Epithelial cell of proximal tubule (primary cell): ENCODE results near the gene PPP1R15A. TPM values are rescaled to one million over a fixed set of nuclear protein-coding genes. Genes with fewer than 3 reads are reported as not detected.
A peak's percentile ranks its signal among the peaks of the same experiment; 100 is the strongest.

ENCODE experiments used
- DNase-seq: peaks from one replicate; pipeline ENCODE4 v3.0.0-alpha.2; 2011; ENCODE audit warnings: low read depth
- H3K4me3 ChIP-seq: 2 replicates; pipeline ENCODE4 v1.5.1; 2011; ENCODE audit warnings: low read depth, mild to moderate bottlenecking, low read length
- total RNA-seq: library from RNA; depleted of rRNA; stranded (reverse); fragments of >200 nt; gene quantifications from 2 replicates; pipeline ENCODE4 v1.2.3, GENCODE V29; 2015
- TF ChIP-seq, protein P1 (sequence below): conservative IDR thresholded peaks from 2 replicates; pipeline ENCODE4 v1.5.1; 2012; ENCODE audit warnings: low read depth, mild to moderate bottlenecking, low read length

The PPP1R15A gene
- total RNA-seq, 1 donor from 2014 or later: 32.2 TPM

DNA sequence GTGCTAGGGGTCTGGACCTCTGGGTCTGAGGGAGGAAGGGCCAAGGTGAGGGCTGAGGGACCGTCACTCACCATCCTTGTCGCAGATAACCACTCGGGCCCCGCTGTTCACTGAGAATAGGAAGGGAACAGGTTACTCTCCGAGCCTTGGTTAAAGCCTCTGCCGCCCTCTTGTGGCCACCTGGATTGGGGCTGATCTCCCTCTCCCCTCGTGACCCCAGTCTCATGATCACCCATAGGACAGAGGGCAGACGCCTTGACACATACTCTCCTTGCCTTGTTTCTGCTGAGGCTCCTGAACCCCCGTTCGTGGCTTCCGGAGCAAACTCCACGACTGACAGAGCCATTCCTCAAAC lies 36.5 kb upstream of the PPP1R15A start:
- TF ChIP-seq, protein P1, sequence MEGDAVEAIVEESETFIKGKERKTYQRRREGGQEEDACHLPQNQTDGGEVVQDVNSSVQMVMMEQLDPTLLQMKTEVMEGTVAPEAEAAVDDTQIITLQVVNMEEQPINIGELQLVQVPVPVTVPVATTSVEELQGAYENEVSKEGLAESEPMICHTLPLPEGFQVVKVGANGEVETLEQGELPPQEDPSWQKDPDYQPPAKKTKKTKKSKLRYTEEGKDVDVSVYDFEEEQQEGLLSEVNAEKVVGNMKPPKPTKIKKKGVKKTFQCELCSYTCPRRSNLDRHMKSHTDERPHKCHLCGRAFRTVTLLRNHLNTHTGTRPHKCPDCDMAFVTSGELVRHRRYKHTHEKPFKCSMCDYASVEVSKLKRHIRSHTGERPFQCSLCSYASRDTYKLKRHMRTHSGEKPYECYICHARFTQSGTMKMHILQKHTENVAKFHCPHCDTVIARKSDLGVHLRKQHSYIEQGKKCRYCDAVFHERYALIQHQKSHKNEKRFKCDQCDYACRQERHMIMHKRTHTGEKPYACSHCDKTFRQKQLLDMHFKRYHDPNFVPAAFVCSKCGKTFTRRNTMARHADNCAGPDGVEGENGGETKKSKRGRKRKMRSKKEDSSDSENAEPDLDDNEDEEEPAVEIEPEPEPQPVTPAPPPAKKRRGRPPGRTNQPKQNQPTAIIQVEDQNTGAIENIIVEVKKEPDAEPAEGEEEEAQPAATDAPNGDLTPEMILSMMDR: peak; percentile 91
- peak overlapping the region; percentile 54 for H3K4me3 ChIP-seq
- peak; percentile 35 for DNase-seq

DNA sequence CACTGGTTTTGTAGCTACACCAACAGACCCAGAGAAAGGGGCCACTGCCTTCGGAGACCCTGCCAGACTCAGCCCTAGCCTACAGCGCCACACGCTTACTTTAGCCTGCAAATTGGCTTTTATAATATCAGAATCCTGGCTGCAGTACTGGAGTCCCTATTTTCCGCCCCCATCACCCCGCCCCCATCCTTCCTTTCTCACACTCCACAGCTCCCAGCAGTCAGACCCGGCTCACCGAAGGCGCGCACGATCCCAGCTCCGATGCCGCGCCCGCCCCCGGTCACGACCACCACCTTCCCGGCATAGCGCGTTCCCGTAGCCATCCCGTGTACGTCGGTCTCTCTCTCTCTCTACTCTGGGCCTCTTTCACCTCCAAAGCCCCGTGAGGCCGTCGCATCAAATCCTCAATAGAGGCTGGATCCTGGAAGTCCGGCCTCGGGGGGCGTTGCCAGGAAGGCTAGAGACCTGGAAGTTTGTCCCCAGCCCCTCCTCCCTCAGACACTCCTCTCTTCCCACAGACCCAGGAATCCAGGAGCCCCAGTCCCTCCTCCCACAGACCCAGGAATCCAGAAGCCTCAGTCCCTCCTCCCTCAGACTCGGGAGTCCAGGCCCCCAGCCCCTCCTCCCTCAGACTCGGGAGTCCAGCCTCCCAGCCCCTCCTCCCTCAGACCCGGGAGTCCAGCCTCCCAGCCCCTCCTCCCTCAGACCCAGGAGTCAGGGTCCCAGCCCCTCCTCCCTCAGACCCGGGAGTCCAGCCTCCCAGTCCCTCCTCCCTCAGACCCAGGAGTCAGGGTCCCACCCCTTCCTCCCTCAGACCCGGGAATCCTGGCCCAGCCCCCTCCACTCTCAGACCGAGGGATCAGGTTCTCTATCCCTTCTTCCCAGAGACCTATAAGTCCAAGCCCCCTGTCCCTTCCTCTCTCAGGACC lies 35.9 kb upstream of the PPP1R15A start, which contains the start of gene HSD17B14:
Gene HSD17B14, minus strand, starts transcription at position 403 of the 929 bp plus-strand sequence. Its CDS starts 80 bp downstream, at position 323.
- TF ChIP-seq, protein P1: no peak
- no peak for DNase-seq
- peak within 1 kb of the TSS; percentile 54 for H3K4me3 ChIP-seq

DNA sequence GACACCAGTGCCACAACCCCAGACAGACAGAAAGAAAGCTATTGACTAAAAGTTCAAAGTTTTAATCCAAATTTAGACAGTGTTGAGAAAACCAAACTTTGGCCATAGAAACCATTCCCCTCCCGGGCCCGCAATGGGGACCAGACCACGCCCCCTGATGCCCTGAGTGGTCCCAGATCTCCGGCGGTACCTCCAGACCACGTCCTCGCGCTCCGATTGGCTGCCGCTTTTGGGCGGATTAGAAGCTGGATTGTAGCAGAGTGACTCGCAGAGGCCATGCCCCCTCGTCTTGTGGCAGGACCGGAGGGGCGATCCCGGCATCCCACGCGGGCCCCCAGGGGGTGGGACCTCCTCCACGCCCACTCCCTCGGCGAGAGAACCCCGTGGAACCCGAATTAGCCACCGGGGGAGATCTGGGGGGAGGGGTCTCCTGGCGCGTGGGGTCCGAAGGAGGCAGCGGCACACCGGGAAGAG lies 35.1 kb upstream of the PPP1R15A start:
- TF ChIP-seq, protein P1: no peak
- DNase-seq: no peak
- H3K4me3 ChIP-seq: no peak overlapping the region

DNA sequence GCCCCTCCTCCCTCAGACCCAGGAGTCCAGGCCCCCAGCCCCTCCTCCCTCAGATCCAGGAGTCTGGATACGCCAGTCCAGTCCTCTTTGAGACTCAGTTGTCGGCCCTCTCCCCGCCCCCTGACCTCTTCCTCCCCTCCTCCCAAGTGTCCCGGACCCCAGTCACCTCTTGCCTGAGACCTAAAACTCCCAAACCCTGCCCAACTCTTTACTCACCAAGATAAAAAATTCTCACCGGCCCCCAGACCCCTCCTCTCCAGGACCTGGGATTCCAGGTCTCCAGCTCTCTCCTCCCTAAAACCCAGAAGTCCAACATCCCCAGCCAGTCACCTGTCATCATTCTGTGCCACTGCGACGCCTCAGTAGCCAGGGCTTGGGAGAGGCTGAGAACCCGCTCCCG lies 34.5 kb upstream of the PPP1R15A start:
- H3K4me3 ChIP-seq: no peak overlapping the region
- TF ChIP-seq, protein P1: no peak
- no peak for DNase-seq

DNA sequence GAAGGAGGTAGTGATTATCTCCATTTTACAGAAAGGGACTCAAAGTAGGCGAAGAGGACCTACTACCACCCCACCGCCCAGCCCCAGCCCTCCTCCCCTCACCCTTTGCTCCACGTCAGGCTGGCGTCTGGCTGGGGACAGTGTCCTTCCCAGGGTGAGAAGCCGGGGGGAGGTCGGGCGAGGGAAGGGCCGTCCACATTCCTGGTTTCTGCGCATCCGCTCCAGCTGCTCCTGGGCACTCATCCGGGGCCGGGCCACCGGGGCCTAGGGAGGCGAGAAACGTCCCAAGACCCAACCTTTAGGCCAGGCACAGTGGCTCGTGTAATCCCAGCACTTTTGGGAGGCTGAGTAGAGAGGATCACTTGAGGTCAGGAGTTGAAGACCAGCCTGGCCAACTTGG lies 31.2 kb upstream of the PPP1R15A start:
- no peak overlapping the region for H3K4me3 ChIP-seq
- no peak for DNase-seq
- TF ChIP-seq, protein P1: no peak

DNA sequence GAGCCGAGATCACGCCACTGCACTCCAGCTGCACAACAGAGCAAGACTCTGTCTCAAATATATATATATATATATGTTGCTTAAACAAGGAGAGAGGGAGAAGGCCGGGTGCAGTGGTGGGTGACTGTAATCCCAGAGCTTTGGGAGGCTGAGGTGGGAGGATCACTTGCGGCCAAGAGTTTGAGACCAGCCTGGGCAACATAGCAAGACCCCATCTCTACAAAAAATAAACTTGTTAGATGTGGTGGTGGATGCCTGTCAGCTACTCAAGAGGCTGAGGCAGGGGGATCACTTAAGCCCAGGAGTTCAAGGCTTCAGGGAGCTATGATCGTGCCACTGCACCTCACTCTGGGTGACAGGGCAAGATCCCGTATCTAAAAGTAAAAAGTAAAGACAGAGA lies 30.6 kb upstream of the PPP1R15A start:
- no peak overlapping the region for H3K4me3 ChIP-seq
- no peak for DNase-seq
- TF ChIP-seq, protein P1: no peak
